Loucy (cell line): Measurements from ENCODE around the gene INKA1.

Experiments used
- CTCF ChIP-seq: fragments of 200-600 bp; sonication (generic); conservative IDR thresholded peaks from 2 replicates; pipeline ENCODE4 v1.5.1; 2014; ENCODE audit warnings: mild to moderate bottlenecking, antibody characterized with exemption, low read length
- EZH2phosphoT487 ChIP-seq: fragments of 200-600 bp; IDR thresholded peaks from 2 replicates; pipeline ENCODE4 v1.6.1; 2018; ENCODE audit warnings: antibody characterized with exemption, mild to moderate bottlenecking, moderate library complexity, borderline replicate concordance

DNA sequence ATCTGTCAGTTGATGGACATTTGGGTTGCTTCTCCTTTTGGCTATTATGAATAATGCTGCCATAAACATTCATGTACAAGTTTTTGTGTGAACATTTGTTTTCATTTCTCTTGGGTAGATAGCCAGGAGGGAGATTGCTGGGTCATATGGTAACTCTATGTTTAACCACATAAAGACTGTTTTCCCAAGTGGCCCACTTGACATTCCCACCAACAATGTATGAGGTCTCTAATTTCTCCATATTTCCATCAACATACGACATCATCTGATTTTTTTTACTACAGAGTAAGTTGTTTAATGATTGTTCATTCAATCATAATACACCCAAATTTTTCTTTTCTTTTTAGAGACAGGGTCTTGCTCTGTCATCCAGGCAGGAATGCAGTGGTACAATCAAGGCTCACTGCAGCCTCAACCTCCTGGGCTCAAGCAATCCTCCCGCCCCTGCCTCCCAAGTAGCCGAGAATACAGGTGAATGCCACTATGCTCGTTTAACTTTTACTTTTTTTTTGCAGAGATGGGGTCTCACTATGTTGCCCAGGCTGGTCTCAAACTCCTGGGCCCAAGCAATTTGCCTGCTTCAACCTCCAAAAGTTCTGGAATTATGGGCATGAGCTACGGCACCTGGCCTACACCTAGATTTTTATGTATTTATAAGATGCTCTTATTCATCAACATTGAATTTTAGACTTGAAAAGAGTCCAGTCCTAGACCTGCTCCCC is 23.5 kb upstream of the INKA1 start:
- TF ChIP-seq CTCF, result no peak
- TF ChIP-seq EZH2phosphoT487, result no peak
